ENCODE measurements around the gene HMGCL.

DNA sequence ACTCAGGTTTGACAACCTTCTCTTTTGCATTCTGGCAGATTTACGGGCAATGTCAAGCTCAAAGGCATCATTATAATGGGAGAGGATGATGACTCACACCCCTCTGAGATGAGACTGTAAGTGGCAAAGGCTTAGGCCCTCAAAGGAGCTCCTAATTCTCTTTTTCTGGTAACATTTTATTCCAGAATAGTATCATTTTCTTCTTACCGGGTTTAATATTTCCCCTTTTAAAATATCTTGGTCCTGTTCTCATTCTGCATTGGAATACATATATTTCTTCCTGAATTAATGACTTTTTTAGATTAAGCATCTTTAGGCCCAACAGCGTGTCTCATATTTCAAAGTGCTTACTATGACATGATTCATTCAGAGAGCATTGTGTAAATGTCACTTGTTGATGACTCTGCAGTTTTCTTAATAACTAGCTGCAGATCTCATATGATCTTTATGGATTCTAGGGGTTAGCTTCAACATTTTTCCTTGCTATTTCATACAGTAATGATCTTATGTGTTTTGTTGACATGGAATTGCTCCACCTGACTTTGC lies 45.3 kb downstream of the HMGCL start:
- TF ChIP-seq POLR2AphosphoS5 (IDR thresholded peaks at IDR 0.05; ENCODE audit: low read depth, low read length) (no peak), POLR2A (IDR thresholded peaks at IDR 0.05; ENCODE audit: low read depth, low read length) (no peak)

All from GM12892 (cell line).